Endothelial cell of umbilical vein (primary cell): ENCODE measurements around the gene MAPK4. TPM values are rescaled to one million over a fixed set of nuclear protein-coding genes. Genes with fewer than 3 reads are reported as not detected.

Source experiments
- BruUV-seq: library from RNA; stranded (reverse); fragments of 400-500 nt; replicated peaks from 2 replicates; lab custom pipeline; 2021; lab: Mats Ljungman, UMichigan
- CTCF ChIA-PET: fragments of 300-600, 350-600 bp; sonication (Branson Sonifier 250); formaldehyde crosslinking; loops from one replicate; lab custom pipeline; 2021; ENCODE audit warnings: antibody characterized with exemption, inconsistent platforms; lab: Charles Lee
- POLR2A ChIA-PET: fragments of 300-600, 350-600 bp; sonication (Branson Sonifier 250); formaldehyde crosslinking; loops from one replicate; lab custom pipeline; 2021; ENCODE audit warnings: antibody characterized with exemption, inconsistent platforms; lab: Charles Lee
- DNase-seq: peaks from one replicate; pipeline ENCODE4 v3.0.0-alpha.2; 2011; ENCODE audit warnings: low read depth, low spot score
- FAIRE-seq: peaks from 2 replicates; lab custom pipeline; 2011; peaks lifted over from hg19 to GRCh38; lab: Jason Lieb, UNC
- H2AFZ ChIP-seq: 2 replicates; pipeline ENCODE4 v1.6.0; 2012; ENCODE audit warnings: low read depth, low read length, control low read depth, inconsistent platforms
- H3K27ac ChIP-seq: 2 replicates; pipeline ENCODE4 v1.5.1; 2011; ENCODE audit warnings: low read depth, mild to moderate bottlenecking, control low read depth, low read length, moderate library complexity; ENCODE audit not compliant: insufficient read depth
- H3K27me3 ChIP-seq, 2 experiments: 2 replicates each; pipeline versions ENCODE4 v1.6.0 to v1.6.1; 2011; ENCODE audit warnings: low read length in 2 of 2, mixed read lengths in 1 of 2; ENCODE audit not compliant: control insufficient read depth in 2 of 2, insufficient read depth in 2 of 2
- H3K36me3 ChIP-seq, 2 experiments: 2 replicates in 1 of 2; 3 replicates in 1 of 2; pipeline ENCODE4 v1.5.1; 2011; ENCODE audit warnings: low read length in 2 of 2, mild to moderate bottlenecking in 1 of 2, moderate library complexity in 1 of 2; ENCODE audit not compliant: control insufficient read depth in 2 of 2, insufficient read depth in 2 of 2; ENCODE audit errors: extremely low read depth in 1 of 2
- H3K4me1 ChIP-seq: 3 replicates; pipeline ENCODE4 v1.5.1; 2011; ENCODE audit warnings: mild to moderate bottlenecking, low read length; ENCODE audit not compliant: control insufficient read depth, insufficient read depth; ENCODE audit errors: extremely low read depth
- H3K4me2 ChIP-seq: 2 replicates; pipeline ENCODE4 v1.6.1; 2011; ENCODE audit warnings: low read length, control low read depth, mixed read lengths; ENCODE audit not compliant: insufficient read depth
- H3K4me3 ChIP-seq, 3 experiments: fragments of 200-600 bp in 1 of 3; sonication (generic), shearing (Covaris generic) in 1 of 3; replicated peaks in 1 of 3; 2 replicates each; pipeline ENCODE4 v1.5.1; 2011 to 2016; ENCODE audit warnings: control low read depth in 3 of 3, low read length in 3 of 3, mild to moderate bottlenecking in 2 of 3, inconsistent platforms in 1 of 3, low read depth in 1 of 3, moderate library complexity in 1 of 3; ENCODE audit not compliant: insufficient read depth in 1 of 3
- H3K79me2 ChIP-seq: 2 replicates; pipeline ENCODE4 v1.6.0; 2012; ENCODE audit warnings: low read length, inconsistent platforms; ENCODE audit not compliant: control insufficient read depth, insufficient read depth
- H3K9ac ChIP-seq: replicated peaks from 2 replicates; pipeline ENCODE3; 2011; ENCODE audit warnings: low read length, control low read depth; ENCODE audit not compliant: insufficient read depth; ENCODE audit errors: extremely low read depth
- H3K9me1 ChIP-seq: replicated peaks from 3 replicates; pipeline ENCODE4 v1.6.0; 2011; ENCODE audit warnings: mild to moderate bottlenecking, low read length; ENCODE audit not compliant: control insufficient read depth, insufficient read depth; ENCODE audit errors: extremely low read depth
- H3K9me3 ChIP-seq: replicated peaks from 2 replicates; pipeline ENCODE4 v1.5.1; 2012; ENCODE audit warnings: low read length, inconsistent platforms; ENCODE audit not compliant: control insufficient read depth, insufficient read depth
- H4K20me1 ChIP-seq: replicated peaks from 2 replicates; pipeline ENCODE3; 2011; ENCODE audit warnings: mild to moderate bottlenecking, low read length; ENCODE audit not compliant: control insufficient read depth, insufficient read depth; ENCODE audit errors: extremely low read depth
- CTCF ChIP-seq, 2 donors: IDR thresholded peaks; 1 replicate in 1 of 2; 2 replicates in 1 of 2; pipeline ENCODE4 v1.5.1; 2011; ENCODE audit warnings: low read length in 2 of 2, mild to moderate bottlenecking in 2 of 2, moderate library complexity in 2 of 2, control low read depth in 1 of 2, inconsistent platforms in 1 of 2, low read depth in 1 of 2; ENCODE audit not compliant: insufficient read depth in 1 of 2; ENCODE audit errors: extremely low read depth in 1 of 2
- EZH2 ChIP-seq: IDR thresholded peaks from 2 replicates; pipeline ENCODE4 v1.6.1; 2012; ENCODE audit warnings: borderline replicate concordance, low read depth, mild to moderate bottlenecking, moderate library complexity, low read length, inconsistent platforms; ENCODE audit not compliant: severe bottlenecking
- GATA2 ChIP-seq: IDR thresholded peaks from 2 replicates; pipeline ENCODE4 v1.7.0; 2011; ENCODE audit warnings: low read depth, mild to moderate bottlenecking, moderate library complexity, mixed read lengths, low read length; ENCODE audit not compliant: insufficient read length, insufficient read depth
- JUN ChIP-seq: IDR thresholded peaks from 2 replicates; pipeline ENCODE4 v1.6.1; 2011; ENCODE audit warnings: borderline replicate concordance, low read depth; ENCODE audit not compliant: insufficient read length, insufficient read depth
- MAX ChIP-seq: IDR thresholded peaks from 2 replicates; pipeline ENCODE4 v1.6.1; 2011; ENCODE audit not compliant: insufficient read depth, insufficient read length
- MYC ChIP-seq: IDR thresholded peaks from one replicate; pipeline ENCODE4 v1.6.1; 2011; ENCODE audit warnings: mild to moderate bottlenecking, low read depth, low read length
- POLR2A ChIP-seq: IDR thresholded peaks from 2 replicates; pipeline ENCODE4 v1.6.1; 2012; ENCODE audit warnings: low read depth, mild to moderate bottlenecking, control low read depth, low read length
- POLR2AphosphoS5 ChIP-seq: IDR thresholded peaks from 2 replicates; pipeline ENCODE4 v1.6.1; 2012; ENCODE audit warnings: low read depth, mild to moderate bottlenecking, control low read depth, low read length, moderate library complexity; ENCODE audit not compliant: insufficient read depth
- dilution Hi-C: fragments of 300-500 bp; cut with MboI; formaldehyde crosslinking; loops from one replicate; pipeline ENCODE4 v1.15.0; 2019; ENCODE audit warnings: low sequenced_read_pairs; ENCODE audit not compliant: extremely low pct_ligation_motif_present
- intact Hi-C: fragments of 100-400 bp; cut with micrococcal nuclease; formaldehyde crosslinking; loops from one replicate; pipeline ENCODE4 v1.10.0; 2022
- polyA plus RNA-seq, 4 experiments: library from polyadenylated mRNA; depleted of rRNA in 3 of 4; stranded (reverse) in 3 of 4; unstranded in 1 of 4; fragments of >200 nt; gene quantifications; 2 replicates each; pipeline versions ENCODE4 v1.2.1 to v1.2.3, GENCODE V29; 2011 to 2012; ENCODE audit warnings: missing spikeins in 1 of 4
- total RNA-seq: library from RNA; stranded (reverse); gene quantifications from 2 replicates; pipeline ENCODE4 v1.2.3, GENCODE V29; 2021

Gene MAPK4
- total and polyA plus RNA-seq, 2 donors (not counting 3 experiments of a cell fraction or from before 2014, with no cell fraction given), result not detected

GRCh38 chr18:50729376-50729775, 169.5 kb downstream of the MAPK4 start:
- BruUV-seq, result no TSS peak
- dilution Hi-C loops (no loop called here), intact Hi-C loops (no loop called here)
- ChIA-PET CTCF (no interaction called here), POLR2A (no interaction called here)
- Histone ChIP-seq H3K79me2 (no peaks in the 10 kb centered on the region), H3K36me3 (no peaks in the 10 kb centered on the region), H3K9me1 (no peaks in the 10 kb centered on the region), H3K27me3 (no peaks in the 10 kb centered on the region), H3K27ac (no peak overlapping the region), H3K4me2 (no peak overlapping the region), H3K9me3 (no peaks in the 10 kb centered on the region), H4K20me1 (no peaks in the 10 kb centered on the region), H3K4me1 (no peaks in the 10 kb centered on the region), H2AFZ (no peak overlapping the region), H3K4me3 (no peak overlapping the region), H3K9ac (no peak overlapping the region)
- FAIRE-seq, result no peak
- DNase-seq, result no peak
- TF ChIP-seq MYC, result no peak
- no peak for TF ChIP-seq POLR2AphosphoS5
- no peak for TF ChIP-seq CTCF (IDR thresholded peaks at IDR 0.05; ENCODE audit: extremely low read depth in 1 of 2, insufficient read depth in 1 of 2, low read depth in 1 of 2, low read length in 2 of 2)
- no peak for TF ChIP-seq MAX
- no peak for TF ChIP-seq JUN
- TF ChIP-seq POLR2A, result no peak
- TF ChIP-seq GATA2, result no peak
- no peak for TF ChIP-seq EZH2
